Parathyroid adenoma (tissue), 2 donors: ENCODE measurements around the gene NUDT22.
A peak's percentile ranks its signal among the peaks of the same experiment; 100 is the strongest.

ENCODE experiments used
- H2AFZ ChIP-seq: fragments of 300-600 bp; sonication (generic); one replicate; pipeline ENCODE4 v1.7.0; 2017; ENCODE audit warnings: antibody characterized with exemption, mild to moderate bottlenecking
- H3K27ac ChIP-seq: fragments of 300-600 bp; sonication (generic); one replicate; pipeline ENCODE4 v1.7.0; 2017
- H3K27me3 ChIP-seq: fragments of 300-600 bp; sonication (generic); one replicate; pipeline ENCODE4 v1.7.0; 2017; ENCODE audit warnings: low read length; ENCODE audit not compliant: control insufficient read depth, insufficient read depth
- H3K36me3 ChIP-seq: fragments of 300-600 bp; sonication (generic); one replicate; pipeline ENCODE4 v1.7.0; 2017; ENCODE audit warnings: low read length; ENCODE audit not compliant: control insufficient read depth, insufficient read depth
- H3K4me1 ChIP-seq: fragments of 300-600 bp; sonication (generic); one replicate; pipeline ENCODE4 v1.7.0; 2017; ENCODE audit warnings: control low read depth
- H3K4me2 ChIP-seq: fragments of 300-600 bp; sonication (generic); one replicate; pipeline ENCODE4 v1.7.0; 2017; ENCODE audit warnings: low read length
- H3K4me3 ChIP-seq: fragments of 300-600 bp; sonication (generic); one replicate; pipeline ENCODE4 v1.7.0; 2017; ENCODE audit warnings: low read depth, low read length
- H3K79me2 ChIP-seq: fragments of 300-600 bp; sonication (generic); one replicate; pipeline ENCODE4 v1.7.0; 2017; ENCODE audit warnings: control low read depth
- H3K9ac ChIP-seq: fragments of 300-600 bp; sonication (generic); one replicate; pipeline ENCODE4 v1.7.0; 2017; ENCODE audit warnings: mild to moderate bottlenecking
- H3K9me3 ChIP-seq: fragments of 300-600 bp; sonication (generic); one replicate; pipeline ENCODE4 v1.7.0; 2017; ENCODE audit warnings: low read length; ENCODE audit not compliant: control insufficient read depth
- CTCF ChIP-seq: fragments of 300-600 bp; sonication (generic); IDR thresholded peaks from one replicate; pipeline ENCODE4 v1.7.0; 2017; ENCODE audit warnings: antibody characterized with exemption, mild to moderate bottlenecking
- donor health status: primary hyperparathyroidism.

NUDT22 gene

GRCh38 chr11:64251016-64251752 lies 25.1 kb downstream of the NUDT22 start, which contains the start of gene PLCB3:
Gene PLCB3, plus strand, starts transcription at chr11:64251530. Its CDS starts 120 bp downstream, at chr11:64251650.
- Histone ChIP-seq H3K9ac (peak within 1 kb of the TSS; percentile 5), H3K4me1 (peaks cover 20% of the 10 kb centered on the region), H3K27ac (peak within 1 kb of the TSS; percentile 27), H3K36me3 (no peaks in the 10 kb centered on the region), H3K9me3 (no peaks in the 10 kb centered on the region), H3K4me2 (peak within 1 kb of the TSS; percentile 89), H3K27me3 (no peaks in the 10 kb centered on the region), H2AFZ (peak within 1 kb of the TSS; percentile 72), H3K4me3 (peak within 1 kb of the TSS; percentile 59), H3K79me2 (no peaks in the 10 kb centered on the region)
- TF ChIP-seq CTCF, result peak; percentile 51

GRCh38 chr11:64251753-64252002 lies 25.6 kb downstream of the NUDT22 start:
- Histone ChIP-seq H3K4me3 (peak overlapping the region; percentile 59), H3K36me3 (no peaks in the 10 kb centered on the region), H2AFZ (no peak overlapping the region), H3K4me1 (peaks cover 23% of the 10 kb centered on the region), H3K79me2 (no peaks in the 10 kb centered on the region), H3K27ac (peak overlapping the region; percentile 9), H3K4me2 (peak overlapping the region; percentile 89), H3K27me3 (no peaks in the 10 kb centered on the region), H3K9ac (no peak overlapping the region), H3K9me3 (no peaks in the 10 kb centered on the region)
- no peak for TF ChIP-seq CTCF

- Histone ChIP-seq H3K4me1 (peaks cover 23% of the 10 kb centered on the region), H3K4me3 (peak overlapping the region; percentile 59), H3K27me3 (no peaks in the 10 kb centered on the region), H3K4me2 (peak overlapping the region; percentile 89), H3K36me3 (no peaks in the 10 kb centered on the region), H3K27ac (peak overlapping the region; percentile 27), H3K79me2 (no peaks in the 10 kb centered on the region), H3K9me3 (no peaks in the 10 kb centered on the region), H3K9ac (peak overlapping the region; percentile 5), H2AFZ (no peak overlapping the region)
- TF ChIP-seq CTCF, result peak; percentile 22
These were observed 26.2 kb downstream of the NUDT22 start for GRCh38 chr11:64252003-64252872.

GRCh38 chr11:64253043-64253442 lies 27.0 kb downstream of the NUDT22 start:
- peaks cover 23% of the 10 kb centered on the region for H3K4me1 ChIP-seq
- no peak overlapping the region for H2AFZ ChIP-seq
- H3K4me3 ChIP-seq, result no peak overlapping the region
- no peak overlapping the region for H3K4me2 ChIP-seq
- no peak for TF ChIP-seq CTCF
- H3K27me3 ChIP-seq, result no peaks in the 10 kb centered on the region
- no peaks in the 10 kb centered on the region for H3K79me2 ChIP-seq
- H3K9me3 ChIP-seq, result no peaks in the 10 kb centered on the region
- no peak overlapping the region for H3K27ac ChIP-seq
- no peak overlapping the region for H3K9ac ChIP-seq
- no peaks in the 10 kb centered on the region for H3K36me3 ChIP-seq
